Sigmoid colon (tissue), 4 donors: ENCODE measurements around the gene C2CD2.

Experiments used
- EP300 ChIP-seq, 4 donors: sonication (generic); formaldehyde crosslinking; IDR thresholded peaks; one replicate each; pipeline ENCODE4 v1.6.1; 2017; ENCODE audit warnings: antibody characterized with exemption in 4 of 4
- POLR2A ChIP-seq, 2 donors: fragments of 450-650 bp; IDR thresholded peaks; one replicate each; pipeline ENCODE4 v1.6.1; 2016; ENCODE audit warnings: antibody characterized with exemption in 2 of 2, mild to moderate bottlenecking in 2 of 2, moderate library complexity in 2 of 2
- POLR2AphosphoS5 ChIP-seq, 4 donors: sonication (generic); formaldehyde crosslinking; IDR thresholded peaks; one replicate each; pipeline ENCODE4 v1.6.1; 2017; ENCODE audit warnings: antibody characterized with exemption in 4 of 4
- TF ChIP-seq, protein P1 (sequence below), 4 experiments: fragments of 450-650 bp in 3 of 4; fragments of 200-600 bp in 1 of 4; IDR thresholded peaks; one replicate each; pipeline ENCODE4 v1.5.1; 2016 to 2019; ENCODE audit warnings: antibody characterized with exemption in 4 of 4, mild to moderate bottlenecking in 3 of 4, moderate library complexity in 2 of 4

DNA sequence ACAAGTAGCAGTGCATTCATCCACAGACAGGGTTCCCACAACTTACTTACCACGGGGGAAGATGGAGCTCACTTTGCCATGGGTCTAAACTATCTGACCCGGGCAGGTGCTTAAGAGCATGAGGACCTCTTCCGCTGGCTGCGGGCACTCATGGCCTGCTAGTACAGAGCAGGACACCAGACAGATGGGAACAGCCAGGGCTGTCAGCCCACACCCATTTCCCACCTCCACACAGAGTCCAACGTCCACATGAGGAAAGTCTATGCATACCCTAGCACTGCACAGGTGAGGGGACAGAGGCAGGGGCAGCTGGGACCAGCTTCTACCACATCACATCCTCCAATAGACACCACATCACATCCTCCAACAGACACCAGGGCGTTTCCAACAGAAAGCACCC lies 38.9 kb downstream of the C2CD2 start:
- TF ChIP-seq POLR2A (IDR thresholded peaks at IDR 0.05) (no peak), POLR2AphosphoS5 (IDR thresholded peaks at IDR 0.05) (no peak), EP300 (IDR thresholded peaks at IDR 0.05) (no peak)
- TF ChIP-seq, protein P1, sequence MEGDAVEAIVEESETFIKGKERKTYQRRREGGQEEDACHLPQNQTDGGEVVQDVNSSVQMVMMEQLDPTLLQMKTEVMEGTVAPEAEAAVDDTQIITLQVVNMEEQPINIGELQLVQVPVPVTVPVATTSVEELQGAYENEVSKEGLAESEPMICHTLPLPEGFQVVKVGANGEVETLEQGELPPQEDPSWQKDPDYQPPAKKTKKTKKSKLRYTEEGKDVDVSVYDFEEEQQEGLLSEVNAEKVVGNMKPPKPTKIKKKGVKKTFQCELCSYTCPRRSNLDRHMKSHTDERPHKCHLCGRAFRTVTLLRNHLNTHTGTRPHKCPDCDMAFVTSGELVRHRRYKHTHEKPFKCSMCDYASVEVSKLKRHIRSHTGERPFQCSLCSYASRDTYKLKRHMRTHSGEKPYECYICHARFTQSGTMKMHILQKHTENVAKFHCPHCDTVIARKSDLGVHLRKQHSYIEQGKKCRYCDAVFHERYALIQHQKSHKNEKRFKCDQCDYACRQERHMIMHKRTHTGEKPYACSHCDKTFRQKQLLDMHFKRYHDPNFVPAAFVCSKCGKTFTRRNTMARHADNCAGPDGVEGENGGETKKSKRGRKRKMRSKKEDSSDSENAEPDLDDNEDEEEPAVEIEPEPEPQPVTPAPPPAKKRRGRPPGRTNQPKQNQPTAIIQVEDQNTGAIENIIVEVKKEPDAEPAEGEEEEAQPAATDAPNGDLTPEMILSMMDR (IDR thresholded peaks at IDR 0.05) = no peak
